ENCODE results near the gene NKAP. TPM values are rescaled to one million over a fixed set of nuclear protein-coding genes. Genes with fewer than 3 reads are reported as not detected.

NKAP gene
- total and polyA plus RNA-seq, 9 of the 15 experiments (the other 6 are each of a cell fraction or from before 2014, with no cell fraction given) = 3.1 to 8.3 (median 7.0) TPM

GRCh38 chrX:119880076-119880475 lies 63.5 kb downstream of the NKAP start:
- Histone ChIP-seq H3K4me1 (replicated peaks in 1 of 2; ENCODE audit: control insufficient read depth in 2 of 2, insufficient read depth in 2 of 2, low read length in 2 of 2) (no peaks in the 10 kb centered on the region), H3K9me3 (replicated peaks; ENCODE audit: control insufficient read depth, insufficient read depth, low read depth, low read length) (no peaks in the 10 kb centered on the region), H4K20me1 (replicated peaks; ENCODE audit: control insufficient read depth, insufficient read depth, low read length) (no peaks in the 10 kb centered on the region), H3K4me3 (no peak overlapping the region), H3K36me3 (ENCODE audit: control insufficient read depth, insufficient read depth, low read length) (peaks cover 32% of the 10 kb centered on the region; the same call in 1 of the 3 replicates), H3K27me3 (ENCODE audit: control insufficient read depth in 2 of 2, insufficient read depth in 2 of 2, low read length in 2 of 2) (no peaks in the 10 kb centered on the region), H2AFZ (ENCODE audit: low read depth, low read length) (no peak overlapping the region), H3K9me1 (ENCODE audit: control insufficient read depth, insufficient read depth, low read length) (no peaks in the 10 kb centered on the region), H3K27ac (ENCODE audit: extremely low read depth, low read depth, low read length) (no peak overlapping the region), H3K9ac (ENCODE audit: insufficient read depth in 1 of 2, low read depth in 2 of 2, low read length in 2 of 2) (no peak overlapping the region), H3K79me2 (ENCODE audit: control insufficient read depth, insufficient read depth, low read length) (peaks cover 4% of the 10 kb centered on the region; the same call in 2 of the 3 replicates), H3K4me2 (ENCODE audit: insufficient read depth, low read length) (no peak overlapping the region)
- CTCF ChIA-PET (ENCODE audit: low intra/inter-chr PET ratio) = interaction anchor here (1.7 kb wide), 1 partner anchor 89 kb away, joined by 10 read pairs; the partner anchor contains the start of gene RPL39
- BruUV-seq (replicated peaks) = no TSS peak
- WGBS (ENCODE audit: insufficient coverage, low coverage, missing lambda C conversion rate) = 77% methylated on average over 5 of the region's 5 CpGs
- POLR2A ChIA-PET = interaction anchor here (0.8 kb wide), 1 partner anchor 11 kb away, joined by 3 read pairs; no protein-coding TSS in a partner anchor
- no peak for FAIRE-seq
- no peak for ATAC-seq
- in situ Hi-C loops (cut with MboI) (no loop called here), intact Hi-C loops (cut with micrococcal nuclease) (loop anchor here (2.0 to 5.0 kb wide), 2 partner anchors 89 to 363 kb away; partner anchors contain the start of gene RPL39)
- DNase-seq (ENCODE audit: extremely low read depth in 1 of 4, low spot score in 3 of 4) = no peak
- TF ChIP-seq E2F5 (CRISPR knock-in tag; IDR thresholded peaks at IDR 0.05) = no peak
- no peak for TF ChIP-seq ZMIZ1 (IDR thresholded peaks at IDR 0.05; ENCODE audit: low read depth in 2 of 2, low read length in 2 of 2)
- no peak for TF ChIP-seq NR2F6 (CRISPR knock-in tag; IDR thresholded peaks at IDR 0.05)
- TF ChIP-seq ID3 (CRISPR knock-in tag; IDR thresholded peaks at IDR 0.05) = no peak
- TF ChIP-seq ID3 (tag; IDR thresholded peaks at IDR 0.05) = no peak
- TF ChIP-seq ZFP1 (CRISPR knock-in tag; IDR thresholded peaks at IDR 0.05) = no peak
- TF ChIP-seq NR4A1 (CRISPR knock-in tag; IDR thresholded peaks at IDR 0.05) = no peak
- no peak for TF ChIP-seq NR4A1 (tag; IDR thresholded peaks at IDR 0.05)
- no peak for TF ChIP-seq BCLAF1 (IDR thresholded peaks at IDR 0.05; ENCODE audit: borderline replicate concordance in 1 of 2, control insufficient read depth in 1 of 2, low read depth in 2 of 2, low read length in 1 of 2)
- TF ChIP-seq ARID1B (IDR thresholded peaks at IDR 0.05) = no peak
- TF ChIP-seq ILK (tag; IDR thresholded peaks at IDR 0.05; ENCODE audit: borderline replicate concordance, low read depth) = no peak
- no peak for TF ChIP-seq FOXK1 (CRISPR knock-in tag; IDR thresholded peaks at IDR 0.05; ENCODE audit: borderline replicate concordance)
- TF ChIP-seq FOS (IDR thresholded peaks at IDR 0.05; ENCODE audit: extremely low read depth, insufficient read length) = no peak
